Endothelial cell of umbilical vein (primary cell): ENCODE results near the gene TMEM178B. TPM values are rescaled to one million over a fixed set of nuclear protein-coding genes. Genes with fewer than 3 reads are reported as not detected.
"Not testable (repeated sequence)": the region's sequence is repeated elsewhere in the genome, so short reads cannot be mapped to it uniquely, and the experiment has no call there.

Source experiments
- BruUV-seq: library from RNA; stranded (reverse); fragments of 400-500 nt; replicated peaks from 2 replicates; lab custom pipeline; 2021; lab: Mats Ljungman, UMichigan
- CTCF ChIA-PET: fragments of 300-600, 350-600 bp; sonication (Branson Sonifier 250); formaldehyde crosslinking; loops from one replicate; lab custom pipeline; 2021; ENCODE audit warnings: antibody characterized with exemption, inconsistent platforms; lab: Charles Lee
- POLR2A ChIA-PET: fragments of 300-600, 350-600 bp; sonication (Branson Sonifier 250); formaldehyde crosslinking; loops from one replicate; lab custom pipeline; 2021; ENCODE audit warnings: antibody characterized with exemption, inconsistent platforms; lab: Charles Lee
- DNase-seq: peaks from one replicate; pipeline ENCODE4 v3.0.0-alpha.2; 2011; ENCODE audit warnings: low read depth, low spot score
- FAIRE-seq: peaks from 2 replicates; lab custom pipeline; 2011; peaks lifted over from hg19 to GRCh38; lab: Jason Lieb, UNC
- H2AFZ ChIP-seq: 2 replicates; pipeline ENCODE4 v1.6.0; 2012; ENCODE audit warnings: low read depth, low read length, control low read depth, inconsistent platforms
- H3K27ac ChIP-seq: 2 replicates; pipeline ENCODE4 v1.5.1; 2011; ENCODE audit warnings: low read depth, mild to moderate bottlenecking, control low read depth, low read length, moderate library complexity; ENCODE audit not compliant: insufficient read depth
- H3K27me3 ChIP-seq, 2 experiments: 2 replicates each; pipeline versions ENCODE4 v1.6.0 to v1.6.1; 2011; ENCODE audit warnings: low read length in 2 of 2, mixed read lengths in 1 of 2; ENCODE audit not compliant: control insufficient read depth in 2 of 2, insufficient read depth in 2 of 2
- H3K36me3 ChIP-seq, 2 experiments: 2 replicates in 1 of 2; 3 replicates in 1 of 2; pipeline ENCODE4 v1.5.1; 2011; ENCODE audit warnings: low read length in 2 of 2, mild to moderate bottlenecking in 1 of 2, moderate library complexity in 1 of 2; ENCODE audit not compliant: control insufficient read depth in 2 of 2, insufficient read depth in 2 of 2; ENCODE audit errors: extremely low read depth in 1 of 2
- H3K4me1 ChIP-seq: 3 replicates; pipeline ENCODE4 v1.5.1; 2011; ENCODE audit warnings: mild to moderate bottlenecking, low read length; ENCODE audit not compliant: control insufficient read depth, insufficient read depth; ENCODE audit errors: extremely low read depth
- H3K4me2 ChIP-seq: 2 replicates; pipeline ENCODE4 v1.6.1; 2011; ENCODE audit warnings: low read length, control low read depth, mixed read lengths; ENCODE audit not compliant: insufficient read depth
- H3K4me3 ChIP-seq, 3 experiments: fragments of 200-600 bp in 1 of 3; sonication (generic), shearing (Covaris generic) in 1 of 3; replicated peaks in 1 of 3; 2 replicates each; pipeline ENCODE4 v1.5.1; 2011 to 2016; ENCODE audit warnings: control low read depth in 3 of 3, low read length in 3 of 3, mild to moderate bottlenecking in 2 of 3, inconsistent platforms in 1 of 3, low read depth in 1 of 3, moderate library complexity in 1 of 3; ENCODE audit not compliant: insufficient read depth in 1 of 3
- H3K79me2 ChIP-seq: 2 replicates; pipeline ENCODE4 v1.6.0; 2012; ENCODE audit warnings: low read length, inconsistent platforms; ENCODE audit not compliant: control insufficient read depth, insufficient read depth
- H3K9ac ChIP-seq: replicated peaks from 2 replicates; pipeline ENCODE3; 2011; ENCODE audit warnings: low read length, control low read depth; ENCODE audit not compliant: insufficient read depth; ENCODE audit errors: extremely low read depth
- H3K9me1 ChIP-seq: replicated peaks from 3 replicates; pipeline ENCODE4 v1.6.0; 2011; ENCODE audit warnings: mild to moderate bottlenecking, low read length; ENCODE audit not compliant: control insufficient read depth, insufficient read depth; ENCODE audit errors: extremely low read depth
- H3K9me3 ChIP-seq: replicated peaks from 2 replicates; pipeline ENCODE4 v1.5.1; 2012; ENCODE audit warnings: low read length, inconsistent platforms; ENCODE audit not compliant: control insufficient read depth, insufficient read depth
- H4K20me1 ChIP-seq: replicated peaks from 2 replicates; pipeline ENCODE3; 2011; ENCODE audit warnings: mild to moderate bottlenecking, low read length; ENCODE audit not compliant: control insufficient read depth, insufficient read depth; ENCODE audit errors: extremely low read depth
- EZH2 ChIP-seq: IDR thresholded peaks from 2 replicates; pipeline ENCODE4 v1.6.1; 2012; ENCODE audit warnings: borderline replicate concordance, low read depth, mild to moderate bottlenecking, moderate library complexity, low read length, inconsistent platforms; ENCODE audit not compliant: severe bottlenecking
- FOS ChIP-seq: IDR thresholded peaks from 2 replicates; pipeline ENCODE4 v1.6.1; 2011; ENCODE audit warnings: mild to moderate bottlenecking, low read length, moderate library complexity, borderline replicate concordance; ENCODE audit not compliant: insufficient read depth
- POLR2AphosphoS5 ChIP-seq: IDR thresholded peaks from 2 replicates; pipeline ENCODE4 v1.6.1; 2012; ENCODE audit warnings: low read depth, mild to moderate bottlenecking, control low read depth, low read length, moderate library complexity; ENCODE audit not compliant: insufficient read depth
- dilution Hi-C: fragments of 300-500 bp; cut with MboI; formaldehyde crosslinking; loops from one replicate; pipeline ENCODE4 v1.15.0; 2019; ENCODE audit warnings: low sequenced_read_pairs; ENCODE audit not compliant: extremely low pct_ligation_motif_present
- intact Hi-C: fragments of 100-400 bp; cut with micrococcal nuclease; formaldehyde crosslinking; loops from one replicate; pipeline ENCODE4 v1.10.0; 2022
- polyA plus RNA-seq, 4 experiments: library from polyadenylated mRNA; depleted of rRNA in 3 of 4; stranded (reverse) in 3 of 4; unstranded in 1 of 4; fragments of >200 nt; gene quantifications; 2 replicates each; pipeline versions ENCODE4 v1.2.1 to v1.2.3, GENCODE V29; 2011 to 2012; ENCODE audit warnings: missing spikeins in 1 of 4
- total RNA-seq: library from RNA; stranded (reverse); gene quantifications from 2 replicates; pipeline ENCODE4 v1.2.3, GENCODE V29; 2021
- TF ChIP-seq, protein P1 (sequence below): IDR thresholded peaks from 2 replicates; pipeline ENCODE4 v1.6.1; 2011; ENCODE audit not compliant: insufficient read depth, insufficient read length

The TMEM178B gene
- total and polyA plus RNA-seq, 2 donors (not counting 3 experiments of a cell fraction or from before 2014, with no cell fraction given) = not detected

DNA sequence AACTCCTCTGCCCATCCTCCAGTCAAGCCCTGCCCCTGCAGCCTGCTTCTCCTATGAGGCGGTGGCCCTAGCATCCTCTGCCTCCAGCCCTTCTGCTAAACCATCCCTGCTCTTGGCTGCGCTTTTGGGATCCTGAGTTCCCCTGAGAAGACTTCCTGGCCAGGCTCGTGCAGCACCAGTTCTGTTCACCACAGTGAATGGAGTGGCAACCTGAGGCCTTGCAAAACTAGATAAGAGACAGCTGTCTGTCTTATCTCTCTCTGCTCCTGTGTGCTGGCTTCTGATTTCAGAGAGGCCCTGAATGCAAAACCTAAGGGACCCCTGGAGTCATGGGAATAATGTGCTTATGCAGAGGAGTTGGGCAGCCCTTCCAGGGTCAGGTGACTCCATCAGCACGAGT is 119.2 kb downstream of the TMEM178B start:
- DNase-seq (no peak), FAIRE-seq (no peak)
- Histone ChIP-seq H2AFZ (no peak overlapping the region), H3K27me3 (no peaks in the 10 kb centered on the region), H3K27ac (no peak overlapping the region), H3K9me1 (no peaks in the 10 kb centered on the region), H3K9ac (no peak overlapping the region), H3K4me3 (no peak overlapping the region), H3K9me3 (no peaks in the 10 kb centered on the region), H3K36me3 (no peaks in the 10 kb centered on the region), H3K4me2 (no peak overlapping the region), H3K79me2 (no peaks in the 10 kb centered on the region), H3K4me1 (no peaks in the 10 kb centered on the region), H4K20me1 (no peaks in the 10 kb centered on the region)
- POLR2A ChIA-PET = no interaction called here
- CTCF ChIA-PET = no interaction called here
- dilution Hi-C loops = no loop called here
- intact Hi-C loops = no loop called here
- no TSS peak for BruUV-seq
- no peak for TF ChIP-seq EZH2
- TF ChIP-seq POLR2AphosphoS5 = no peak
- no peak for TF ChIP-seq FOS
- TF ChIP-seq, protein P1, sequence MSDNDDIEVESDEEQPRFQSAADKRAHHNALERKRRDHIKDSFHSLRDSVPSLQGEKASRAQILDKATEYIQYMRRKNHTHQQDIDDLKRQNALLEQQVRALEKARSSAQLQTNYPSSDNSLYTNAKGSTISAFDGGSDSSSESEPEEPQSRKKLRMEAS = no peak

DNA sequence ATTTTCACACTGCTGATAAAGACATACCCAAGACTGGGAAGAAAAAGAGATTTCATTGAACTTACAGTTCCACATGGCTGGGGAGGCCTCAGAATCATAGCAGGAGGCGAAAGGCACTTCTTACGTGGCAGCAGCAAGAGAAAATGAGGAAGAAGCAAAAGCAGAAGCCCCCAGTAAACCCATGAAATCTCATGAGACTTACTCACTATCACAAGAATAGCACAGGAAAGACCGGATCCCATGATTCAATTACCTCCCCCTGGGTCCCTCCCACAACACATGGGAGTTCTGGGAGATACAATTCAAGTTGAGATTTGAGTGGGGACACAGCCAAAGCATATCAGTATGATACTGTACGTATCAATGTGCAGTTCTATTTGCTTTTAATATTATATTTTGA is 121.9 kb downstream of the TMEM178B start:
- POLR2A ChIA-PET, H3K27me3 ChIP-seq, intact Hi-C loops, H3K9ac ChIP-seq, FAIRE-seq, H4K20me1 ChIP-seq, H3K27ac ChIP-seq, H3K4me2 ChIP-seq, H3K9me1 ChIP-seq, H3K36me3 ChIP-seq, CTCF ChIA-PET, H3K9me3 ChIP-seq, H3K4me3 ChIP-seq, DNase-seq, H3K4me1 ChIP-seq, H2AFZ ChIP-seq, dilution Hi-C loops, H3K79me2 ChIP-seq, BruUV-seq: not testable (repeated sequence)
